Mucosa of descending colon (tissue), 3 donors: ENCODE measurements around the gene KSR1. TPM values are rescaled to one million over a fixed set of nuclear protein-coding genes. Genes with fewer than 3 reads are reported as not detected.

ENCODE experiments used
- ATAC-seq: fragments of 200-7000 bp; cut with Tn5 transposase; one replicate; pipeline ENCODE4 v1.9.1; 2020; ENCODE audit warnings: mild to moderate bottlenecking, moderate library complexity
- DNase-seq, 3 donors: peaks; one replicate each; pipeline ENCODE4 v3.0.0-alpha.2; 2020
- H3K36me3 ChIP-seq: fragments of 200-600 bp; one replicate; pipeline ENCODE4 v1.8.0; 2021; ENCODE audit warnings: low read depth, mild to moderate bottlenecking
- H3K4me1 ChIP-seq: fragments of 200-600 bp; one replicate; pipeline ENCODE4 v1.8.0; 2021; ENCODE audit warnings: low read depth, mild to moderate bottlenecking
- H3K4me3 ChIP-seq: fragments of 200-600 bp; one replicate; pipeline ENCODE4 v1.8.0; 2021; ENCODE audit warnings: mild to moderate bottlenecking
- H3K9me3 ChIP-seq: fragments of 200-600 bp; one replicate; pipeline ENCODE4 v1.8.0; 2021; ENCODE audit warnings: mild to moderate bottlenecking
- intact Hi-C, 2 donors: fragments of 100-400 bp; cut with DNase I in 1 of 2; cut with micrococcal nuclease in 1 of 2; formaldehyde crosslinking; loops; one replicate each; pipeline versions ENCODE4 v1.11.0 to v1.11.1; 2022; cut with DNase I, micrococcal nuclease
- total RNA-seq, 3 donors: library from RNA; stranded (reverse); fragmentation: NEBNext Ultra II Directional in 2 of 3; extraction: Animal tissue kit (Norgen Biotek cat#: 25700) in 2 of 3; gene quantifications; one replicate each; pipeline versions ENCODE4 v1.2.1 to v1.2.4, GENCODE V29; 2021 to 2023
- TF ChIP-seq, protein P1 (sequence below): fragments of 200-600 bp; IDR thresholded peaks from one replicate; pipeline ENCODE4 v1.8.0; 2022; ENCODE audit warnings: antibody characterized with exemption, mild to moderate bottlenecking
- donor health status: DM: no; HTN: no; CAD: no; lungs with moderate emphysema.
- donor health status: DM: no; HTN: no; CAD: no.
- donor health status: DM: no; HTN: yes; CAD: no.

The KSR1 gene
- total RNA-seq, 3 donors from 2014 or later = 20.5 to 50.4 (median 21.3) TPM

DNA sequence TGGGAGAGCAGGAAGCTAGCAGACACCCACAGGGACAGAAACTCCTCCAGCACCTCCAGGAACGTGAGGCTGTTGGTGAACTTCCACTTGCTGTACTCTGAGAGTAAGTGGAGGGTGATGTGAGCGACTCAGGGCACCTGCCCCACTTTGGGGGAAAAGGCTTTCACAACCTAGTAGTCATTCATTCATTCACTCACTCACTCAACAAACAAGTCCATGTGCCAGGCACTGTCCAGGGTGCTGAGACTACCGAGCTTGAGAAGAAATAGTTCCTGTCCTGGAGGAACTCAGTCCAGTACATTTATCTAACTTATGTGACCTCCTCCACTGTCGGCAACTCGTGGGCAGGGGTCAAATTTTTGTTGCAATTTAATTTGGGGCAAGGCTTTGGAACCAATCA is 201.4 kb downstream of the KSR1 start:
- TF ChIP-seq, protein P1, sequence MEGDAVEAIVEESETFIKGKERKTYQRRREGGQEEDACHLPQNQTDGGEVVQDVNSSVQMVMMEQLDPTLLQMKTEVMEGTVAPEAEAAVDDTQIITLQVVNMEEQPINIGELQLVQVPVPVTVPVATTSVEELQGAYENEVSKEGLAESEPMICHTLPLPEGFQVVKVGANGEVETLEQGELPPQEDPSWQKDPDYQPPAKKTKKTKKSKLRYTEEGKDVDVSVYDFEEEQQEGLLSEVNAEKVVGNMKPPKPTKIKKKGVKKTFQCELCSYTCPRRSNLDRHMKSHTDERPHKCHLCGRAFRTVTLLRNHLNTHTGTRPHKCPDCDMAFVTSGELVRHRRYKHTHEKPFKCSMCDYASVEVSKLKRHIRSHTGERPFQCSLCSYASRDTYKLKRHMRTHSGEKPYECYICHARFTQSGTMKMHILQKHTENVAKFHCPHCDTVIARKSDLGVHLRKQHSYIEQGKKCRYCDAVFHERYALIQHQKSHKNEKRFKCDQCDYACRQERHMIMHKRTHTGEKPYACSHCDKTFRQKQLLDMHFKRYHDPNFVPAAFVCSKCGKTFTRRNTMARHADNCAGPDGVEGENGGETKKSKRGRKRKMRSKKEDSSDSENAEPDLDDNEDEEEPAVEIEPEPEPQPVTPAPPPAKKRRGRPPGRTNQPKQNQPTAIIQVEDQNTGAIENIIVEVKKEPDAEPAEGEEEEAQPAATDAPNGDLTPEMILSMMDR = no peak
- Histone ChIP-seq H3K9me3 (no peaks in the 10 kb centered on the region), H3K4me3 (no peak overlapping the region), H3K4me1 (no peaks in the 10 kb centered on the region), H3K36me3 (no peaks in the 10 kb centered on the region)
- DNase-seq (peak in 2 of 3 donors; percentile 24 to 30), ATAC-seq (no peak)
- intact Hi-C loops = no loop called here

DNA sequence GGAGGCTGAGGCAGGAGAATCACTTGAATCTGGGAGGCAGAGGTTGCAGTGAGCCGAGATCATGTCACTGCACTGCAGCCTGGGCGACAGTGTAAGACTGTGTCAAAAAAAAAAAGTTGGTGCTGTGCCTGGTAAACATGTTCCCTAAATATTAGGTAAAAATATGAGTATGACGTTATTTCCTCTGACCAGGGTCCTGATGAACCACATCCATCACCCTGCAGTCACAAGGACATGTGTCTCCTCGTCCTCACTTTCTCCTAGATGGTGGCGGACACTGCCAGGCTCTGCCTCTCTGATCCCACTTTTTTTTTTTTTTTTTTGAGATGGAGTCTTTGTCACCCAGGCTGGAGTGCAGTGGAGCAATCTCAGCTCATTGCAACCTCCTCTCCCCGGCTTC is 203.4 kb downstream of the KSR1 start:
- H3K4me1 ChIP-seq = no peaks in the 10 kb centered on the region
- H3K36me3 ChIP-seq = no peaks in the 10 kb centered on the region
- no peak overlapping the region for H3K4me3 ChIP-seq
- TF ChIP-seq, protein P1 = no peak
- H3K9me3 ChIP-seq = no peaks in the 10 kb centered on the region
- intact Hi-C loops = loop anchor here in 1 of 2 donors (10.0 kb wide), 1 partner anchor 95 kb away; no protein-coding TSS in a partner anchor
- peak in 1 of 3 donors; percentile 4 for DNase-seq
- ATAC-seq = no peak

DNA sequence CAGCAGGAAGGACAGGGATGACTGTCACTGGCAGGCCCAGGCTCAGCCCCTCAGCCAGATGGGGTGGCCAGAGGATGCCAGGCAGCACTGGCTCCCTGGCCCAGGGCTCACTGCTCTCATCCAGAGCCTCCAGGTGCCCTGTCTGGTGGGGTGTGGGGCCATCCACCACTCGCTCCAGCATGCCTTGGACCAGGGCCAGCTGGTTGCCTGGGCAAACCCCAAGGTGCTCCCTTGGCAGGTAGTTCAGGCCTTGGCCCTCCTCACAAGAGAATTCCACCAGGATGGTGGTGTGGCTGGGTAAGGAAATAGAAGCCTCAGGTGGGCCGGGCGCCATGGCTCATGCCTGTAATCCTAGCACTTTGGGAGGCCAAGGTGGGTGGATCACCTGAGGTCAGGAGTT is 204.2 kb downstream of the KSR1 start:
- no peak for ATAC-seq
- H3K36me3 ChIP-seq = no peaks in the 10 kb centered on the region
- no peaks in the 10 kb centered on the region for H3K9me3 ChIP-seq
- H3K4me1 ChIP-seq = no peaks in the 10 kb centered on the region
- TF ChIP-seq, protein P1 = no peak
- intact Hi-C loops = loop anchor here in 1 of 2 donors (10.0 kb wide), 1 partner anchor 94 kb away; no protein-coding TSS in a partner anchor
- DNase-seq = peak in 1 of 3 donors; percentile 7
- no peak overlapping the region for H3K4me3 ChIP-seq

DNA sequence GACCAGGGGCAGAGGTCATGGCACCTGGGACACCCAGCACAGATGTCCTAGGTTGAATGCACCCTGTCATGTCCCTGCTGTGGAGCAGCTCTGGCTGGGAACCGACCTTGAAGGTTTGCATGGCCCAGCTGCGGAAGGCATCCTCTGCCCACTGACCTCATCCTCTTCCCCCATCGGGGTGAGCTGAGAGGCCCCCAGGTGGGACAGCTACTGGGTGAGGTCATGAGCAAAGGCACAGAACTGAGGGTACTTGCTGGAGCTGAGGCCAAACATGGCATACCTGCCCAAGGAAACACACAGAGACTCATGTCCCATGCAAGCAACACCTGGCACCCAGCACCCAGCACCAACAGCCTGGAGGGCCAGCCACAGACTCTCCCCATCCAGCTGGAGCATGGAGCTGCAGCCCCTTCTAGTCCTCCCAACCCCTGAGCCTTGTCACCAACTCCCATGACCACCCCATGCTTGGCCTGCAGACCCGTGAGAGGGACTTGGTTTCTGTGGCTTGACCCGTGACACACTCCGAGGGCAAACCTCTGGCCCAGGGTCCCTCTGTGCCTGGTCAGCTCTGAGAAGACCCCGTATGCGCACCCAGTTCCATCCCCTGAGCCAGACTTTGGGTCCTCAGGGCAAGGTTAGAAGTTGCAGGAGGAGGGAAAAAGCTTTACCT is 207.8 kb downstream of the KSR1 start:
- Histone ChIP-seq H3K36me3 (no peaks in the 10 kb centered on the region), H3K4me3 (no peak overlapping the region), H3K4me1 (no peaks in the 10 kb centered on the region), H3K9me3 (no peaks in the 10 kb centered on the region)
- DNase-seq (peak in 2 of 3 donors; percentile 3 to 38), ATAC-seq (no peak)
- intact Hi-C loops = loop anchor here in 1 of 2 donors (10.0 kb wide), 1 partner anchor 91 kb away; no protein-coding TSS in a partner anchor
- TF ChIP-seq, protein P1 = no peak

DNA sequence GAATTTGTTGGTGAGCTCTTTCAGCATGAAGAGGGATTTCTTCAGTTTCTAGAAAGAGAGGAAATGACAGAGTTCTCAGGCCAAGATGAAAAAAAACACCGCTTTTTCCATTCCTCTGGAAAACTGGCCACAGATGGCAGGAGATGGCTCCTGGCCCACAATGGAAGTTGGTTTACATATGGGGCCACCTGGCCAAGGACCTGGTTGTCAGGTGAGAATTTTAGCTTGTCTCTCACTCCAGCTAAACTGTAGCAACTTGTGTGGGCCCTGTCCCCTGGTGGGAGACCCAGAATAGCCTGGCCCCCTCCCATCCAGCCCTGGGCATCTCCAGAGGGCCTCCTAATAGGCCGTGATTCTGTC is 208.3 kb downstream of the KSR1 start:
- intact Hi-C loops = loop anchor here in 1 of 2 donors (10.0 kb wide), 1 partner anchor 90 kb away; no protein-coding TSS in a partner anchor
- TF ChIP-seq, protein P1 = no peak
- Histone ChIP-seq H3K36me3 (no peaks in the 10 kb centered on the region), H3K4me1 (no peaks in the 10 kb centered on the region), H3K4me3 (no peak overlapping the region), H3K9me3 (no peaks in the 10 kb centered on the region)
- no peak for DNase-seq
- no peak for ATAC-seq
